BE2C (cell line): ENCODE results near the gene PLIN5.
A peak's percentile ranks its signal among the peaks of the same experiment; 100 is the strongest.

Source experiments
- DNase-seq: peaks from one replicate; pipeline ENCODE4 v3.0.0-alpha.2; 2020
- H3K27me3 ChIP-seq: fragments of 250-450 bp; sonication (Bioruptor Pico); 2 replicates; pipeline ENCODE4 v1.5.1; 2020; ENCODE audit warnings: mild to moderate bottlenecking
- H3K36me3 ChIP-seq: fragments of 250-450 bp; sonication (Bioruptor Pico); 2 replicates; pipeline ENCODE4 v1.5.1; 2020; ENCODE audit warnings: mild to moderate bottlenecking
- H3K4me1 ChIP-seq: fragments of 250-450 bp; sonication (Bioruptor Pico); 2 replicates; pipeline ENCODE4 v1.5.1; 2020
- H3K4me3 ChIP-seq: 2 replicates; pipeline ENCODE4 v1.5.1; 2011; ENCODE audit warnings: low read depth, low read length
- H3K9me3 ChIP-seq: fragments of 250-450 bp; sonication (Bioruptor Pico); 2 replicates; pipeline ENCODE4 v1.5.1; 2020
- TF ChIP-seq, protein P1 (sequence below): IDR thresholded peaks from 2 replicates; pipeline ENCODE4 v1.5.1; 2012; ENCODE audit warnings: mild to moderate bottlenecking, low read depth, low read length

The PLIN5 gene

DNA sequence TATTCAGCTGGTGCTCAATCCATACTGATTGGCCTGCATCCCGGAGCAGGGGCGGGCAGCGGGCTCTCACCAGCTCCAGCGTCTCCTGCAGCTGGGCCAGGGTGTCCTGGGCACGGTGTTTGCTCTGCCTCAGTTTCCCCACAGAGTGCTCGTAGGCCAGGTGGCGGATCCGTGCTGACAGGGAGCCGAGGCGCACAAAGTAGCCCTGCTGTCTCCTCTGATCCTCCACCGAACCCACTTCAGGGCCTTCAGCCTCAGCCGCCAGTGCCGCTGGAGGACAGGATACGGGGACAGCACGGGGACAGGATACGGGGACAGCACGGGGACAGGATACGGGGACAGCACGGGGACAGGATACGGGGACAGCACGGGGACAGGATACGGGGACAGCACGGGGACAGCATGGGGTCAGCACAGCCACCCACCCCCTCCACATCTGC lies 9.4 kb downstream of the PLIN5 start:
- no peak overlapping the region for H3K4me3 ChIP-seq
- H3K36me3 ChIP-seq, result no peaks in the 10 kb centered on the region
- TF ChIP-seq, protein P1, sequence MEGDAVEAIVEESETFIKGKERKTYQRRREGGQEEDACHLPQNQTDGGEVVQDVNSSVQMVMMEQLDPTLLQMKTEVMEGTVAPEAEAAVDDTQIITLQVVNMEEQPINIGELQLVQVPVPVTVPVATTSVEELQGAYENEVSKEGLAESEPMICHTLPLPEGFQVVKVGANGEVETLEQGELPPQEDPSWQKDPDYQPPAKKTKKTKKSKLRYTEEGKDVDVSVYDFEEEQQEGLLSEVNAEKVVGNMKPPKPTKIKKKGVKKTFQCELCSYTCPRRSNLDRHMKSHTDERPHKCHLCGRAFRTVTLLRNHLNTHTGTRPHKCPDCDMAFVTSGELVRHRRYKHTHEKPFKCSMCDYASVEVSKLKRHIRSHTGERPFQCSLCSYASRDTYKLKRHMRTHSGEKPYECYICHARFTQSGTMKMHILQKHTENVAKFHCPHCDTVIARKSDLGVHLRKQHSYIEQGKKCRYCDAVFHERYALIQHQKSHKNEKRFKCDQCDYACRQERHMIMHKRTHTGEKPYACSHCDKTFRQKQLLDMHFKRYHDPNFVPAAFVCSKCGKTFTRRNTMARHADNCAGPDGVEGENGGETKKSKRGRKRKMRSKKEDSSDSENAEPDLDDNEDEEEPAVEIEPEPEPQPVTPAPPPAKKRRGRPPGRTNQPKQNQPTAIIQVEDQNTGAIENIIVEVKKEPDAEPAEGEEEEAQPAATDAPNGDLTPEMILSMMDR, result no peak
- no peaks in the 10 kb centered on the region for H3K9me3 ChIP-seq
- no peaks in the 10 kb centered on the region for H3K27me3 ChIP-seq
- no peaks in the 10 kb centered on the region for H3K4me1 ChIP-seq
- DNase-seq, result no peak

DNA sequence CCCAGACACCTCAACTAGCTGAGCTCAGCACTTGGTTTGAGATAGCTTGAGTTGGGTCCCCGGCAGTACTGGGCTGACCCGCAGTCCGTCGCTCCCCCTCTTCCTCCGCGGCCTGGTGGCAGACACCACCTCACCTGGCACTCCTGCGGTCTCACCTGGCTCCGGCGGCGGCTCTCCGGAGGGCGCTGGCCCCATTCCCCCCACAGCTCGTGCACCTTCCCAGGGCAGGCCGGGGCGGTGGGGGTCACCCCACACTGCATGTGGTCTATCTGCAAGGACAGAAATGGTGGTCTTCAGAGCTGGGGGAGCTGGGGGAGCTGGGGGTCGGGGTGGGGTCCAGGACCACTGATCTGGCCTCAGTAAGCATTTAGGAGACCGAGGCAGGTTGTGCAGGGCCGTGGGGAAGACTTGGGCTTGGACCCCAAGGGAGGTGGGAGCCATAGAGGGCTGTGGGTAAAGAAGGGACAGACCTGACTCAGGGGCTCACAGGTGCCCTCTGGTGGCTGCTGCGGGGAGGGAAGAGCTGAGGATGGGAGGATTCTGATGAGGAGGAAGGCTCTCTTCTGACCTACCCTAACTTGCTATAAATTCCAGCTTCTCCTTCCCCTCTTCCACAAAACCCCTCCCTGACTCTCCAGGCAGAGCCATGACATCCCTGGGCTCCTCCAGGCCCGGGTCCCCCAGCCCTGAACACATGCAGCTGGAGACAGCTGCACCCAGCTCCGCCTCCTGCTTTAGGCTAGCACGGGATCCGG lies 10.0 kb downstream of the PLIN5 start:
- Histone ChIP-seq H3K4me1 (no peaks in the 10 kb centered on the region), H3K9me3 (no peaks in the 10 kb centered on the region), H3K4me3 (no peak overlapping the region), H3K36me3 (no peaks in the 10 kb centered on the region), H3K27me3 (no peaks in the 10 kb centered on the region)
- TF ChIP-seq, protein P1, result peak; percentile 86
- DNase-seq, result peak; percentile 80

DNA sequence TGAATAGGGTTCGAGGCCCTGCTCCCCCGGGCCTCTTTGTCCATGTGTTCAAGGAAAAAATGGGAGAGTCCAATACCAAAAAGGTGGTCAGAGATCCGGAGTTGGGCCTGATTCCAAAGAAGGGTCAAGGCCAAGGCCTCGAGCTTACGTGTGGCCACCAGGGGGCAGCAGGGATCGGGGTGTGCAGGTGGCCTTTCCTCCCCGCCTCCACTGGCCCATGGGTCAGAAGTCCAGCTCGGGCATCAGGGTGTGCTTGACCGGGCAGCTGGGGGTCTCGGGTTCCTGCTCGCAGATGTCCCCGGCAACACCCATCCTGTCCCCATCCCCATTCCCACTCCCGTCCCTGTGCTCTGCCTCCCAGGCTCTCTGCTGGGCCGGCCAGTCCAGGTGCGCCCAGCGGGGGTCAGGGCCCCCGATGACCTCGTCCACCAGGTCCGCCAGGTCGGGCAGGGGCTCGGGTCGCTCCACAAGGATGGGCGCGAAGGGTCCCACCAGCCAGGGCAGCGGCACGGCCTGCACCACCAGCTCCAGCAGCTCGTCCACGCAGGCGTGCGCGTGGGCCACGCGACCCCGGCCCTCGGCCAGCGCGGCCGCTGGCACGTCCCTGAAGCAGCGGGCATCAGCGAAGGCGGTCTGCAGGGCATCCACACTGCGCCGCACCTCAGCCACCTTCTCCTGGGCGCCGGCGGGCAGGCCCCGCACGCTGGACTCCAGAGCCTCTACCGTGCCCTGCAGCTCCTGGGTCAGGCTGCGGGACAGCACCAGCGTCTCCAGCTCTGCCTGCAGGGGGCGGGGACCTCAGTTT lies 11.5 kb downstream of the PLIN5 start:
- no peak overlapping the region for H3K4me3 ChIP-seq
- H3K4me1 ChIP-seq, result no peaks in the 10 kb centered on the region
- H3K9me3 ChIP-seq, result no peaks in the 10 kb centered on the region; the same call in 1 of the 2 replicates
- peak; percentile 66 for DNase-seq
- TF ChIP-seq, protein P1, result peak; percentile 81
- H3K27me3 ChIP-seq, result no peaks in the 10 kb centered on the region
- no peaks in the 10 kb centered on the region for H3K36me3 ChIP-seq

DNA sequence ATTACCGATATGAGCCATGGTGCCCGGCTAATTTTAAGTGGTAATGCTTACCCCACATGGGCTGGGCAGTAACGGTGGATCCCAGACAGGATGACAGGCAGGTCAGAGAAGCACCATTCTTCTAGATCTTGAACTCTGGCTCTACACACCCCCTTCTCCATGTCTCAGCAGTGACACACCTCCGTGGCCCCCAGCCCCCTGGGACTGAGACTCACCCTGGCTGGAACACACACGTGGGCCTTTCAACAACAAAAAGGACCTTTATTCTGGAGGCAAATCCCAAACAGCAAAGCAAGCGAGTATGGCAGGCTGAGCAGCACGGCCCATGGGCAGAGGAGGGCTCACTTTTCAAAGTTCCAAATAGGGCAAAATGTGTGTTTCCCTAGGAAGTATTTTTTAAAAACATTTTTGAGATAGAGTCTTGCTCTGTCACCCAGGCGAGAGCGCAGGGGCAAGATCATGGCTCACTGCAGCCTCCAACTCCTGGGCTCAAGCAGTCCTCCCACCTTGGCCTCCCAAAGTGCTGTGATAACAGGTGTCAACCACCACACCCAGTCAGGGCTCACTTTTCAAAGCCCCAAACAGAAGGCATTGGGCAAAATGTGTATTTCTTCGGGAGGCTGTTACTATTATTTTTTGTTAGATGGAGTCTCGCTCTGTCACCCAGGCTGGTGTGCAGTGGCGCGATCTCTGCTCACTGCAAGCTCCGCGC lies 12.6 kb downstream of the PLIN5 start:
- Histone ChIP-seq H3K9me3 (no peaks in the 10 kb centered on the region; the same call in 1 of the 2 replicates), H3K4me1 (no peaks in the 10 kb centered on the region), H3K36me3 (no peaks in the 10 kb centered on the region), H3K4me3 (no peak overlapping the region), H3K27me3 (no peaks in the 10 kb centered on the region)
- DNase-seq, result no peak
- TF ChIP-seq, protein P1, result no peak

DNA sequence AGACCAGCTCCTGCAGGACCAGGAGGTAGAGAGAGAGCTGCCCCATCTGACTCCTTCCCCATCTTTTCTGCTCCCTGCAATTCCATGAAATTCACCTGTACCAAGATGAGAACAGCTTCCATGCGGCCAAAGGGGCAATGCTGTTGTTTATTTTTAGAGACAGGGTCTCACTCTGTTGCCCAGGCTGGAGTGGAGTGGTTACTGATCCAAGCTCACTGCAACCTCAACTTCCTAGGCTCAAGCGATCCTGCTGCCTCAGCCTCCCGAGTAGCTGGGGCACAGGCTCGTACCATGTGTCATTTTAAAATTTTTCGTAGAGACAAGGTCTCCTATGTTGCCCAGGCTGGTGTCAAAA lies 13.2 kb downstream of the PLIN5 start:
- DNase-seq, result no peak
- no peaks in the 10 kb centered on the region for H3K4me1 ChIP-seq
- H3K36me3 ChIP-seq, result no peaks in the 10 kb centered on the region
- no peak overlapping the region for H3K4me3 ChIP-seq
- TF ChIP-seq, protein P1, result no peak
- H3K9me3 ChIP-seq, result no peaks in the 10 kb centered on the region; the same call in 1 of the 2 replicates
- H3K27me3 ChIP-seq, result no peaks in the 10 kb centered on the region
